SK-N-DZ (cell line): ENCODE data around the gene SCN2B.

Experiments
- DNase-seq: peaks from one replicate; pipeline ENCODE4 v3.0.0-alpha.2; 2015; ENCODE audit warnings: low spot score
- small RNA-seq, 2 experiments: library from RNA; depleted of rRNA; stranded (forward); fragments of <200 nt; gene quantifications; one replicate each; pipeline ENCODE3, GENCODE V24; 2014

SCN2B gene

DNA sequence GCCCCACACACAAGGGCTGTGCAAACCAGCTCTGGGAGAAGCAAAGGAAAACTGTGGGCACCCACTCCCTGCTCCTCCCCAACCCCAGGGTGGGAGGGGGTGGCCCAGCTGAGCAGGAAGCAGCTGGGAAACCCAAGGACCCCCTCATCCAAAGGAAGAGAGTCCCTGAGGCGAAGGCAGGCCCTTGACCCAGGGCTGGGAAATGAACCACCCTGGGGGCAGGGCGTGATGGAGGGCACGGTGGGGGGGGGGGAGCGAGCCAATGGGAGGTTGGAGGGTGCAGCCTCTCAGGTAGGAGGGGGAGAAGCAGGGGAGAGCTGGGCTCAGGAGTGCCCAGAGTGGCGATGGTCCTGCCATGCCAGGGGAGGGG is 40.7 kb downstream of the SCN2B start:
- no peak for DNase-seq

- no peak for DNase-seq
These were observed 41.2 kb downstream of the SCN2B start for GRCh38 chr11:118135051-118135795.

GRCh38 chr11:118133816-118134215 is 42.6 kb downstream of the SCN2B start:
- no peak for DNase-seq

DNA sequence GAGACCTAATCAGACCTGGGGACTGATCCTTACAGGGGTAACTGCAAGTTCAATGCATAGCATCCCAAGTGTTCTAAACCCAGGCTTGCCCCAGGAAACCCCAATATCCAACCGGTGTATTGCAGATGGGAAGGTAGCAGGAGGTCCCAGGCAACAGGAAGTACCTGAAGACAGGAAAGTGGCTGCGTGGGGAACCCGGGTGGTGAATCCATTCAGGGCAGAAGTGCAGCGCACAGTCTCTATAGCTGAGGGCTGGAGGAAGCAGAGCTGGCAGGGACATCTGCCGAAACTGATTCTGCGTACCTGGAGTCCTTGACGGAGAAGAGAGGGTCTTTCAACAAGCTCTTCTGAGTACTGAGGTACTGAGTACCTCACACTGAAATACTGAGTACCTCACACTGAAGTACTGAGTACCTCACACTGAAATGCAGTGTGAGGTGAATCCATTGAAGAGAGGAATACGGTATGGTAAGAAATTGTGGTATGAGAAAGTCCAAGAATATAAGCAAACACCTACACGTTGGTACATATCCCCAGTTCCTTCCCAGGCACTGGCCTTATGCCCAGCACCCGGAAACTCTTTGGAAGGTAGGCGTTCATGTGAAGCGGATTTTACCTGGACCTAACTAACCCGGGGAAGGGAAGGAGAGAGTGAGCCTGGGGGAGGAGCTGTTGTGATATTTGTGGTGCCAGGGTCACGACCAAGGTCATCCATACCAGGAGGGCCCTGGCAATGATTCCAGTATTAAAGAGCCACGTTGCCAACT is 43.9 kb downstream of the SCN2B start:
- DNase-seq: no peak

GRCh38 chr11:118129471-118130172 is 46.8 kb downstream of the SCN2B start:
- no peak for DNase-seq

DNA sequence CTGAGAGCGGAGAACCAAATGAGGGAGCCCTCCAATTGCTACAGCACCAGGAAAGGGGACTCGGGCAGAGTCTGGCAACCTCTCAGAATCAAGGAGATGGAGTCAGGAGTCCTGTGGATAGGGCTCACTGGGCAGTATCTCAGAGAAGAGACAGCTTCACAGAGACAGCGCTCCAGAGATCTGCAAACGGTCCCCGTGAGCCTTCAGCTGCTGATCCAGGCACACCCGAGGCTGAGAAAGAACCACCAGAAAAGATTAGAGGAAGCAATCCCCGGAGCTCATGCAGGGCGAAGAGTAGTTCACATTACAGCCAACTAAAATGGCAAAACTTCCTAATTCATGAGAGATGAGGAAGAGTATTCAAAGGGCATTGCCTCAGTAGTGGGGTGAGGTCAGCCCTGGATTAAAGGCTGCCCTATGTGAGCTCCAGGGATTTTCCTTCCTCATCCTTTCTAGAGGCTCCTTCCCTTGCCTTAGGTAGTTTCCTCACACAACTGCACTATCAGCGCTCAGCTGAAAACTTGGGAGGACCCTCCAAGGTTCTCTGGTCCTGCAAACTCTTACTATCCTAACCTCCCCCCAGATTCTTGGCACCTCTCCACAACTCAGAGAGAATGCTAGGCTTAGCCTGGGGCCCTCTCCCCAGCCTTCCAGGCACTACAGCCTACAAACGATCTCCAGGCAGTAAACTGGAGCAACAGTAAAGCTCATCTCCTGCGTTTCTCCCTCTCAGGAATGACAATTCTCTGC is 47.5 kb downstream of the SCN2B start:
- DNase-seq: no peak

DNA sequence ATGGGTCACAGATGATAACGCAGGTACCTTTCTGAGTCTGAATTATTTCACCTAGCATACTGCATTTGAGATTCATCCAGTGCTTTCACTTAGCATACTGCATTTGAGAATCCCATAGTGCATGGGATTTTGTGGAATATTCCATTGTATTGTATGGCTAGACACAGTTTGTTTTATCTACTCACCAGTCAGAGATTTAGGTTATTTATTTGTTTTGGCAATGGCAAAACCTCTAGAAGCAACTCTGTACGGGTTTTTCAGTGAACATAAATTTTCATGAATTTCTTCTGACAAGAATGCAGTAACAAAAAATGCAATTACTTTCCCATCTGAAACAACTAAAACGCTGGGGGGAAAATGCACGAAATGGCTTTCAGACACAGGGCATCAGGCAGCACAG is 48.1 kb downstream of the SCN2B start:
- DNase-seq: no peak

- no peak for DNase-seq
These were observed 50.2 kb downstream of the SCN2B start for GRCh38 chr11:118126082-118126838.

- no peak for DNase-seq
These were observed 51.4 kb downstream of the SCN2B start for GRCh38 chr11:118124929-118125535.

DNA sequence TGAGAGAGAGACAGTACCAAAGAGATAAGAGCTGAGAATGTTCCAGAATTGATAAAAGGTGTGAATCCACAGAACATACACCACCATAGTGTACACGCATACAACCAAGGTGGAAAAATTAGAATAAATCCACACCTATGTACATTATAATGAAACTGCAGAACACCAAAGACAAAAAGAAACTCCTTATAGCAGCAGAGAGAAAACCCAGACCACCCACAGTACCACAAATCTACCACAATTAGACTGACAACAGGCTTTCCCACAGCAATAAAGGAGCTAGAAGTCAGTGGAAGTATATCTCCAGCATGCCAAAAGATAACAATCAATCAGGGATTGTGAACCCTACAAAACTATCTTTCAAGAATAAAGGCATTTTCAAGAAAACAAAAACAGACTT is 55.6 kb downstream of the SCN2B start:
- no peak for DNase-seq

DNA sequence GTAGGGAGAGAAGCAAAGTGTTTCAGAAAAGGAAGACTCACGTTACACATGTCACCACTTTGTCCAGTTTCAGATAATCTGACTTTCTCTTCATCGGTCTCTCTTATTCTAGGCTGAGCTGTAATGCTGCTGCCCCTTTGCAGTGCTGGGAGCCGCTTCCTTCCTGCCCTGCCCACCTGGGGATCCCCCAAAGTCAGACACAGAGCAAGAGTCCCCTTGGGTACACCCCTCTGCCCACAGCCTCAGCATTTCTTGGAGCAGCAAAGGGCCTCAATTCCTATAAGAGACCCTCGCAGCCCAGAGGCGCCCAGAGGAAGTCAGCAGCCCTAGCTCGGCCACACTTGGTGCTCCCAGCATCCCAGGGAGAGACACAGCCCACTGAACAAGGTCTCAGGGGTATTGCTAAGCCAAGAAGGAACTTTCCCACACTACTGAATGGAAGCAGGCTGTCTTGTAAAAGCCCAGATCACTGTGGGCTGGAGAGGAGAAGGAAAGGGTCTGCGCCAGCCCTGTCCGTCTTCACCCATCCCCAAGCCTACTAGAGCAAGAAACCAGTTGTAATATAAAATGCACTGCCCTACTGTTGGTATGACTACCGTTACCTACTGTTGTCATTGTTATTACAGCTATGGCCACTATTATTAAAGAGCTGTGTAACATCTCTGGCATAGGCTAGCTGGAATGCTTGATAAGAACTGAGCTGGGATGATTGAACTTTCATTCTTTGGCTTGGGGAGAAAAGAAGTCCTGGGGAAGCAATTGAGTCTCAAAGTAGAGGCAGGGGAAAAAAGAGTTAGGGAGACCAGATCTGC is 58.4 kb downstream of the SCN2B start:
- no peak for DNase-seq

DNA sequence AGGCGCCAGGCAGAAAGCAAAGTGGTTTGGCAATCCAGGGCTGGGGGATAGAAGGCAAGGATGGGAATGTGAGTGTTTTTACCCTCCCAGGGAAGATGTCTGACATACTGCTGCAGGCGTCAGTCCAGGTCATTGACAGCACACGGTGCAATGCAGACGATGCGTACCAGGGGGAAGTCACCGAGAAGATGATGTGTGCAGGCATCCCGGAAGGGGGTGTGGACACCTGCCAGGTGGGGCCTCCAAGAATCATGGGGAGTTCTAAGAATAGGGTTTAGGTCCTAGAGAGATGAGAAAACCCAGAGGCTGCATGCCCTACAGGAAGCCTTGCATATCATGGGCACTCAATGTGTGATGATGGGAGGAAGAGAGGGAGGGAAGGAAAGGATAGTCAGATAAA is 61.4 kb downstream of the SCN2B start:
- DNase-seq: no peak

DNA sequence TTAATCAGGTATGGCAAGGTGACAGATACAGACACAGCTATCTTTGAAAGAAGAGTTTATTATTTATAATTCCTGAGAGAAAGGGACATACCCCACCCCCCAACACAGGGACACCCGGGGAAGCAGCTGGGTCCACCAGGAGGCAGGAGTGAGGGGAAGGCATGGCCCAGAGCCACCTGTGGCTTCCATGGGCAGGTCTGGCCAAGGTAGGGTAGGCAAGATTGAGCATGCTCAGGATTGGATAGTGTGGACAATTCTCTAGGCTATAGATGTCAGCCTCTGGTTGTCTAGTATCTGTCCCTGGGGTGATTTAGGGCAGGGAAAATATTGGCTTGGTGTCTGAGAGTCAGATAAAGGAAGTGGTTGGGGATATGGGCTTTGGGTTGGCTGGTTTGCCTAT is 62.2 kb downstream of the SCN2B start:
- no peak for DNase-seq

DNA sequence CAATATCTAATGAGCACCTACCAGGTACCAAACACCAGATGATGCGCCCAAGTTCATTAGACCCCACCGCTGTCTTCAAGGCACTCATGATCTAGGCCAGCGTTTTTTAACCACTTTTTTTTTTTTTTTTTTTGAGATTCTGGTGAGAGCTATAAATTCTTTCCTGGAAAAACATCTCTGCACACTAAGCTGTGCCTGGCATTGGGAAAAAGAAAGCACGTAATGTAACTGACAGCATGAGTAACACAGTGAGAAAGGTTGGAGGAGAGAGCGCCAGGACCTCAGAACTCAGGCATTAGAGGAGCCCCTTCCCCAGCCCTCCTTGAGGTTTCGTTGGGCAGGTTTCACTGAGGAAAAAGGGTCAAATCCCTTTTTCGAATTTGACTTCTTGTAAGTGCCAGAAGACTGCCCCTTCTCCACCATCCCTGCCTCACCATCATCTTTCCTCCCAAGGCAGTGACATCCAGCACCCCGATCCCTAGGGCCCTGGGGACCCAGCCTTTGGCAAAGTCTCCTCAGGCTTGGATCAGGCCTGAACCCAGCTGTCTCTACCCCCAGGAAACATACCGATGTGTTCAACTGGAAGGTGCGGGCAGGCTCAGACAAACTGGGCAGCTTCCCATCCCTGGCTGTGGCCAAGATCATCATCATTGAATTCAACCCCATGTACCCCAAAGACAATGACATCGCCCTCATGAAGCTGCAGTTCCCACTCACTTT is 63.6 kb downstream of the SCN2B start:
- DNase-seq: no peak

Small RNA genes lying within 50 kb of the gene (small RNA-seq; reads per million reads assigned to genes)
- gene HSPE1P18: 0 reads per million in 2 experiments
